HG02588 (cell line): ENCODE data around the gene CARM1.
"Not testable (repeated sequence)": the region's sequence is repeated elsewhere in the genome, so short reads cannot be mapped to it uniquely, and the experiment has no call there.

Experiments used
- ATAC-seq: cut with Tn5 transposase; IDR thresholded peaks from one replicate; pipeline ENCODE4 v1.9.1; 2021; ENCODE audit warnings: mild to moderate bottlenecking, moderate library complexity; ENCODE audit not compliant: unreplicated experiment

The CARM1 gene

DNA sequence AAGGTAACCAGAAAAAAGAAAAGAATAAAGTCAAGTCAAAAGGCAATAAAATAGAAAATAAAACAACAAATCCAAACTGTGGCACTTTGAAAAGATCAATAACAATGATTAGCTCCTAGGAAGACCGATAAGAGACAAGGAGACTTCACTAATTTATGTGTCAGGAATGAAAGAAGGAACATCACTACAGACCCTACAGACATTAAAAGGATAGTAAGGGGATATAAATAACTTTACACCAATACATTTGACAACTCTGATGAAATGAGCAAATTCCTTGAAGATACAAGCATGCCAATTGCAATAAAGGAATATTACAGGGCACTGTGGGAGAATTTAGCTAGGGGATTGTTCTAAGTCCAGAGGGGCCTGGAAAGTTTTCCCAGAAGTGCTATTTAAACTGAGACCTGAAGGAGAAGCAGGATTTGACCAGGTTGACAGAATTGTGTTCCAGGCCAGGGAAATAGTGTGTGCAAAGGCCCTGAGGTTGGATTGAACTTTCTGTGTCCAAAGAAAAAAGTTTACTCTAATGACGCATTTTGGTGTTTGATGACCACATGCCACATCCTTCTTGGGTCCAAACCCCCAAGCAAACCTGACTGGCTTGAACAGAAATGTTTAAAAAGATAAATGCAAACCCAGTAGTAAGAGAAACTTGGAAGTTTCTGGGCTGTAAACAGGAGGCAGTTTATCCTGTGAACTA, 24.7 kb upstream of the CARM1 start:
- no peak for ATAC-seq

- ATAC-seq = no peak
Measured at GRCh38 chr19:10848230-10848856, 23.0 kb upstream of the CARM1 start, which contains the start of gene C19orf38. Gene C19orf38, plus strand, starts transcription at chr19:10848415. Its CDS starts 94 bp downstream, at chr19:10848509.

DNA sequence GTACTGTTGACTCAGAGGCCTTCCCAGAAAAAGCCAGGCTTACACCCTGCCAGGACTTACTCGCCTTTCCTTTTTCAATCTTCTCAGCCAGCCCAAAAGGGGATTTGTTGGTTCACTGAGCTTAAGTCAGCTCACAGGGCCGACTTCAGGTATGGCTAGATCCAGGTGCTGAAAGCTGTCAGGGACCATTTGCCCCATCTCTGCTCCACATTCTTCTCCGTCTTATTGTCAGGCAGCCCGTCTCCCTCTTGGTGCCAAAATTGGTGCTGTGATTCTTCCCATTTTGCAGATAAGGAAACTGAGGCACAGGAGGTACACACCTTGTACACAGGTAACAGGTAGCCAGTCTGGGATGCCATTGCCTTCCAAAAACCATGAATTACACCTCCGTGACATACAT, 20.7 kb upstream of the CARM1 start:
- no peak for ATAC-seq

DNA sequence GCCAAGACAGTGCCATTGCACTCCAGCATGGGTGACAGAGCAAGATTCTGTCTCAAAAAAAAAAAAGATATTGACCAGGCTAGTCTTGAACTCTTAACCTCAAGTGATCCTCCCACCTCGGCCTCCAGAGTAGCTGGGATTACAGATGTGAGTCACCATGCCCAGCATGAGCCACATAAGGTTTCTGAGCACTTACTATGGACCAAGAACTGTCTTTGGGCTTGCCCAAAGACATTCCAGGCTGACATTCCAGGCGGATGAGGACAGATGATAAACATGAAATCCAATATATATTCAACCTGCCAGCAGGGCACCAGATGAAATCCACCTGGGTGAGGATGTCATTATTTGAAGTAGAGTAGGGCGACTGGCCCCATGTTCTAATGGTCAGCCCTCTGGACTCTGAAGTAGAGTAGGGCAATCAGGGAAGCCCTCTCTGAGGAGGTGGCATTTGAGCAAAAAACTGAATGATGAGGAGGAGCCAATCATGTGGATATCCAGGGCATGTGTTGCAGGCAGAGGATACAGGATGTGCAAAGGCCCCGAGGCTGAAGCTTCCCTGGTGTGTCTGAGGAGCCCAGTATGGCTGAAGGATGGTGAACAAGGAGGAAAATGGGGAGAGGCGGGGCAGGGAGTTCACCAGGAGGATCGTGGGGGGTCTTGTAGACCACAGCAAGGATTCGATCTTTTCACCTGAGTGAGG, 19.1 kb upstream of the CARM1 start:
- ATAC-seq = no peak

- ATAC-seq = no peak
Measured at GRCh38 chr19:10852941-10853340, 18.4 kb upstream of the CARM1 start.

- no peak for ATAC-seq
Measured at GRCh38 chr19:10854350-10855089, 16.8 kb upstream of the CARM1 start.

GRCh38 chr19:10855879-10856522, 15.4 kb upstream of the CARM1 start:
- no peak for ATAC-seq

DNA sequence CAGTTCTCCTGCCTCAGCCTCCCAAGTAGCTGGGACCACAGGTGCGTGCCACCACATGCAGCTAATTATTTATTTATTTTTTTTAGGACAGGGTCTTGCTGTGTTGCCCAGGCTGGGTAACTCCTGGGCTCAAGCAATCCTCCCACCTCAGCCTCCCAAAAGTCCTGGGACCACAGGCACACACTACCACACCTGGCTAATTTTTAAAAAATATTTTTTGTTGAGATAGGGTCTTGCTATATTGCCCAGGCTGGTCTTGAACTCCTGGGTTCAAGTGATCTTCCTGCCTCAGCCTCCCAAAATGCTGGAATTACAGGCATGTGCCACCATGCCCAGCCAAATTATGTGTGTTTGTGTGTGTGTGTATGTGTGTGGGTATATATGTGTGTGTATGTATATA, 14.5 kb upstream of the CARM1 start:
- ATAC-seq = not testable (repeated sequence)

DNA sequence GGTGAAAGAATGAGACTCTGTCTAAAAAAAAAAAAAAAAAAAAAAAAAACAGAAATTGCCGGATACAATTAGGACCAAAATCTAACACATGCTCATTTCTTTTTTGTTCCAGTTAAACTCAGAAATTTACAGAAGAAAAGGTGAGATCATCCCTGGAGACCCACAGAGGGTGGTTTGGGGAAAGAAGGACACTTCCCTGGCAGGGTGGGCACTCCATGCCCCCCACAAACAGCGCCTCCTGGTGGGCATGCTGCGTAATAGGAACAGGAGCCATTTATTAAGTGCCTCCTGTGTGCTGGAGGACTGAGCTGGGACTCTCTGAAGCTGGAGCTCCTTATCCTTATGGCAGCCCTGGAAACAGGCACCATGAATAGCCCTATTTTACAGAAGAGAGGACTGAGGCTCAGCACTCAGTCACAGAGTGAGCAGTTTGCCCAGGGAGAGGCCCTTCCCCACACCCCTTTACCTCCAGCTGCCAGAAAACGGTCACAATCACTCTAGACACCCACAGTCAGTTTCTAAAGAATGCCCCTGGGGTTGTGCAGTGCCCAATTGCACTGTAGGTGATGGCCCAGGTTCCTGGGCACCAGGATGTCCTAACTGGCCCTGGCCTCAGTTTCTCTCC, 13.0 kb upstream of the CARM1 start:
- no peak for ATAC-seq

DNA sequence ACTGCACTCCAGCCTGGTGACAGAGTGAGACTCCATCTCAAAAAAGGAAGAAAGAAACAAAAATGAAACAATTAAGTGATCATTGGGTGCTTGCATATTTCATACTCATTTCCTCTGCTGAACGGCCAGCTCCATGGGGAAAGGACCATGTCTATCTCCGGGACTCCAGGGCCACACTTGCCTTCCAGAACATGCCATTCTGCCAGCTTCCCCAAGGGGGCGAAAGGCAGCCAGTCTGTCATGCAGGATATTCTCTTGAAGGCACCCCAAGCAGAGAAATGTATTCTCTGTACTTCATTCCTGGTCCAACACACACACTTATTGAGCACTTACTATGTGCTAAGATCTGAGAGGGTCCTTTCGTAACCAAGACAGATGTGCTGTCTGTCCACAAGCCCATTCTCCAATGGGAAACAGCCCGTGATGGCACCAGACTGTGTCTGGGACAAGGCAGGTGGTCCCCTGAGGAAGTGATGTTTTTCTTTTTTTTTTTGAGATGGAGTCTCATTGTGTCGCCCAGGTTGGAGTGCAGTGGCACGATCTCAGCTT, 10.2 kb upstream of the CARM1 start:
- ATAC-seq = no peak

DNA sequence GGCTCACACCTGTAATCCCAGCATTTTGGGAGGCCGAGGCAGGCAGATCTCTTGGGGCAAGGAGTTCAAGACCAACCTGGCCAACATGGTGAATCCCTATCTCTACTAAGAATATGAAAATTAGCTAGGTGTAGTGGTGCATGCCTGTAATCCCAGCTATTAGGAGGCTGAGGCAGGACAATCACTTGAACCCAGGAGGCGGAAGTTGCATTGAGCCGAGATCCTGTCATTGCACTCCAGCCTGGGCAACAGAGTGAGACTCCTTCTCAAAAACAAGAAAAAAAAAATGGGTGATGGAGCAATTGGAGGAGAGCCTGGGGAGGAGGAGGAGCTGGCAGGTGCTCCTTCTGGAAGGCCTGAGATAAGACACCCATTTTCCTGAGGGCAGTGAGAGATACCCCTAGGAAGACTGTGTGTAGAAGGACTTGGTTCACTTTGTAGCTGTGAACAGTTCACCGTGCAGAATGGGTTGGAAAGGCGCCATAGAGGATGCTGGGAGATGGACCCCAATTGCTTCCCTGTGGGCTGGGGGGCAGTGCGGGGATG, 8.7 kb upstream of the CARM1 start:
- no peak for ATAC-seq

DNA sequence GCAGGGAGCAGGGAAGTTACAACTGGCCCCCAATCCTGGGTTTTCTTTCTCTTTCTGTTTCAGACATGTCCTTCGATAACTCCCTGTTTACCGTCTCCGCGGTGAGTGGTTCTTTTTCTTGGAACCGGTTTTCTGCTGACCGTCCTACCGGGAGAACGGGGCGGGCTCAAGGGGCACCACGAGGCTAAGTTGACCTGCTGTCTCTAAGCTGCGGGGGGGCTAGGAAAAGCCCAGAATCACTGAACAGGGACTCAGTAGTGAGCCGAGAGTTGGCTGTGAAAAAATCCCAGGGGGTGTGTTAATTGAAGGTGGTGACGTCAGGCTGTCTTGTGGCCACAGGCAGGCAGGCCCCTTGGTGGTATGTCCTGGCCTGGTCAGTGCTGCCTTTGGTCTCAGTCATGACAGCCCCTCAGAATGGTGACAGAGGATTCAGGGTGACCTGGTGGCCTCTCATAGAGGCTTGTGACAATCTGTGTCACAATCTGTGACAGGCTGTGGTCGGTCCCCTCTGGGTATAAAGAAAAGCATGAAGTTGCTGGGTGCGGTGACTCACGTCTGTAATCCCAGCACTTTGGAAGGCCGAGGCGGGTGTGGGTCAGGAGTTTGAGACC, 8.1 kb upstream of the CARM1 start:
- ATAC-seq = no peak

DNA sequence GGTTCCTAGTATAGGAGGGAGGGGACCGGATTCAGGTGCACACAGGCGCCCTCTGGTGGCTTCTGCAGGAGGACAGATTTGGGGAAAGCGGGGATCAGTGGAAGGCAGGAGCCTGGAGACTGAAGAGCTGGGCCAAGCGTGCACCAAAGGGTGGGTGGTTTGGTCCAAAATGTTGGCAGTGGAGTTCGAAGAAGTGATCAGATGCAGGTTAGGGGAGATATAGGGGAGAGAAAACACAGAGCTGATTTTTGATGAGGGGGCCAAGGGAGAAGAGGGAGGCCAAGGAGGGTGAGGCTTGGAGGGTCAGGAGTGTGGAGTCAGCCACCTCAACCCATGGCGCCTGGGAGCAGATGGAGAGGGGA, 6.8 kb upstream of the CARM1 start:
- ATAC-seq = no peak

GRCh38 chr19:10866495-10866894, 4.9 kb upstream of the CARM1 start:
- ATAC-seq = no peak

- ATAC-seq = no peak
Measured at GRCh38 chr19:10868872-10869547, 2.3 kb upstream of the CARM1 start.

DNA sequence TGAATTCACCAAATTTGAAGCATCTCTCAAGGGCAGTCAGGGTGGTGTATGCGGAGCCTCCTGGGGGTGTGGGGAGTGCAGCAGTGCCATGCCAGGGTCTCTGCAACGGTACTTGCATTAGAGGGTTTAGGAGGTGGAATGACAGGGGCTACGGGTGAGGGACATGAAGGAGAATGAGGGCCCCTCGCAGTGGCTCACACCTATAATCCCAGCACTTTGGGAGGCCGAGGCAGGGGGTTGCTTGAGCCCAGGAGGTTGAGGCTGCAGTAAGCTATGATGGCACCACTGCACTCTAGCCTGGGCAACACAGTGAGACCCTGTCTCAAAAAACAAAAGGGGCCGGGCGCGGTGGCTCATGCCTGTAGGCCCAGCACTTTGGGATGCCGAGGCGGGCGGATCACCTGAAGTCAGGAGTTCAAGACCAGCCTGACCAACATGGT, 1.5 kb upstream of the CARM1 start:
- not testable (repeated sequence) for ATAC-seq

DNA sequence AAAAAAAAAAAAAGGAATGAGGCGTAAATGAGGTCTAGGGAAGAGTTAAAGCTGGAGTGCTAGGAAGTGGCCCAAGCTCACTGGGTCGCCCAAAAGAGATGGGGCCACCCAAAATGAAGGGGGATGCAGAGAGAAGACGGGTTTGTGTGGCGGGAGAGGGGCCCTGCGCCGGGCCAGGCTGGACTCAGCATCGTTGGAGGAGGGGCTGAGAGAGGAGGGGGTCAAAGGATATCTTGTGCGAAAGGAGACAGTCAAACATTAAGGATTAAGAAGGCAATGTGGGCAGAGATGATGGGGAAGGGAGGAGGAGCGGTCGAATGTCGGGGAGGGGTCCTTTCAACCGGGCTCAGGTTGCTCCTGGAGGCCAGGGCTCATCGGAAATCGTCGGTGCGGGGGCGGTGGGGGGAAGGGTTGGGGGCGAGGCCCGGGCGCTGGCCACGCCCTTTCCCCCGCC, 825 bp upstream of the CARM1 start:
- ATAC-seq = no peak

- peak; percentile 14 for ATAC-seq
Measured at GRCh38 chr19:10871711-10872545, 575 bp downstream of the CARM1 start.
